Panc1 (cell line): ENCODE data around the gene SMC3. TPM values are rescaled to one million over a fixed set of nuclear protein-coding genes. Genes with fewer than 3 reads are reported as not detected.

ENCODE experiments used
- ATAC-seq: fragments of 200-7000 bp; cut with Tn5 transposase; 2 replicates; pipeline ENCODE4 v1.9.1; 2020; ENCODE audit warnings: mild to moderate bottlenecking, moderate library complexity
- BruUV-seq: library from RNA; stranded (reverse); fragments of 400-500 nt; replicated peaks from 2 replicates; lab custom pipeline; 2021; lab: Mats Ljungman, UMichigan
- CTCF ChIA-PET: fragments of 300-600 bp; sonication (Branson Sonifier 250); formaldehyde crosslinking; loops from one replicate; lab custom pipeline; 2022; ENCODE audit warnings: antibody characterized with exemption; lab: Charles Lee
- POLR2A ChIA-PET: fragments of 300-600 bp; sonication (Branson Sonifier 250); formaldehyde crosslinking; loops from one replicate; lab custom pipeline; 2022; ENCODE audit warnings: antibody characterized with exemption; lab: Charles Lee
- DNase-seq: peaks from one replicate; pipeline ENCODE4 v3.0.0-alpha.2; 2010; ENCODE audit warnings: low read depth, low spot score
- H3K27ac ChIP-seq: 2 replicates; pipeline ENCODE4 v1.5.1; 2011; ENCODE audit warnings: mild to moderate bottlenecking, low read length, inconsistent platforms
- H3K27me3 ChIP-seq: fragments of 200-500 bp; sonication (Bioruptor generic); 2 replicates; pipeline ENCODE4 v1.6.0; 2014; ENCODE audit warnings: low read length, inconsistent platforms; ENCODE audit not compliant: control insufficient read depth, insufficient read depth
- H3K36me3 ChIP-seq: fragments of 200-500 bp; sonication (Bioruptor generic); 2 replicates; pipeline ENCODE4 v1.5.1; 2014; ENCODE audit warnings: inconsistent platforms, mild to moderate bottlenecking, low read length, moderate library complexity; ENCODE audit not compliant: control insufficient read depth, insufficient read depth
- H3K4me1 ChIP-seq: 2 replicates; pipeline ENCODE4 v1.5.1; 2011; ENCODE audit warnings: inconsistent platforms, mild to moderate bottlenecking, low read length, moderate library complexity; ENCODE audit not compliant: control insufficient read depth, insufficient read depth
- H3K4me3 ChIP-seq, 2 experiments: 2 replicates each; pipeline ENCODE4 v1.5.1; 2011 to 2012; ENCODE audit warnings: low read depth in 2 of 2, low read length in 2 of 2, mild to moderate bottlenecking in 2 of 2, inconsistent platforms in 1 of 2, moderate library complexity in 1 of 2
- H3K9me3 ChIP-seq: fragments of 200-500 bp; sonication (Bioruptor generic); 2 replicates; pipeline ENCODE4 v1.5.1; 2014; ENCODE audit warnings: low read depth, mild to moderate bottlenecking, inconsistent platforms, low read length, moderate library complexity; ENCODE audit not compliant: control insufficient read depth, insufficient read depth
- POLR2AphosphoS5 ChIP-seq: IDR thresholded peaks from 2 replicates; pipeline ENCODE4 v1.6.1; 2012; ENCODE audit warnings: mild to moderate bottlenecking, low read depth, low read length, moderate library complexity
- SIN3A ChIP-seq: IDR thresholded peaks from 2 replicates; pipeline ENCODE4 v1.6.1; 2012; ENCODE audit warnings: low read depth, mild to moderate bottlenecking, low read length, moderate library complexity, borderline replicate concordance; ENCODE audit not compliant: insufficient read depth
- TCF7L2 ChIP-seq: IDR thresholded peaks from 2 replicates; pipeline ENCODE4 v1.6.1; 2011; ENCODE audit warnings: mild to moderate bottlenecking, low read depth, low read length, inconsistent platforms
- in situ Hi-C: cut with HindIII; loops from 2 replicates; pipeline ENCODE4 v1.10.0; 2016; ENCODE audit warnings: low sequenced_read_pairs, low pct_unique_long_range_greater_than_20kb
- intact Hi-C: fragments of 100-400 bp; cut with micrococcal nuclease; formaldehyde crosslinking; loops from one replicate; pipeline ENCODE4 v1.10.0; 2022; ENCODE audit not compliant: unreplicated experiment
- total RNA-seq: library from RNA; stranded (reverse); gene quantifications from one replicate; pipeline ENCODE4 v1.2.1, GENCODE V29; 2021; ENCODE audit not compliant: unreplicated experiment
- TF ChIP-seq, protein P1 (sequence below): fragments of 450-650 bp; IDR thresholded peaks from 2 replicates; pipeline ENCODE4 v1.5.1; 2017; ENCODE audit warnings: mild to moderate bottlenecking
- TF ChIP-seq, protein P2 (sequence below), 2 experiments: IDR thresholded peaks; 2 replicates each; pipeline ENCODE4 v1.6.1; 2011 to 2012; ENCODE audit warnings: low read depth in 2 of 2, control low read depth in 1 of 2, low read length in 1 of 2, mild to moderate bottlenecking in 1 of 2, moderate library complexity in 1 of 2; ENCODE audit not compliant: insufficient read depth in 1 of 2

The SMC3 gene
- total RNA-seq, 1 experiment from 2014 or later, result 71.2 TPM

GRCh38 chr10:110632591-110633215 is 65.2 kb downstream of the SMC3 start:
- no peaks in the 10 kb centered on the region for H3K36me3 ChIP-seq
- H3K27me3 ChIP-seq, result no peaks in the 10 kb centered on the region; the same call in 1 of the 2 replicates
- CTCF ChIA-PET, result no interaction called here
- ATAC-seq (no peak), DNase-seq (no peak)
- intact Hi-C loops, result no loop called here
- TF ChIP-seq SIN3A (no peak), TCF7L2 (no peak), POLR2AphosphoS5 (no peak)
- TF ChIP-seq, protein P1, sequence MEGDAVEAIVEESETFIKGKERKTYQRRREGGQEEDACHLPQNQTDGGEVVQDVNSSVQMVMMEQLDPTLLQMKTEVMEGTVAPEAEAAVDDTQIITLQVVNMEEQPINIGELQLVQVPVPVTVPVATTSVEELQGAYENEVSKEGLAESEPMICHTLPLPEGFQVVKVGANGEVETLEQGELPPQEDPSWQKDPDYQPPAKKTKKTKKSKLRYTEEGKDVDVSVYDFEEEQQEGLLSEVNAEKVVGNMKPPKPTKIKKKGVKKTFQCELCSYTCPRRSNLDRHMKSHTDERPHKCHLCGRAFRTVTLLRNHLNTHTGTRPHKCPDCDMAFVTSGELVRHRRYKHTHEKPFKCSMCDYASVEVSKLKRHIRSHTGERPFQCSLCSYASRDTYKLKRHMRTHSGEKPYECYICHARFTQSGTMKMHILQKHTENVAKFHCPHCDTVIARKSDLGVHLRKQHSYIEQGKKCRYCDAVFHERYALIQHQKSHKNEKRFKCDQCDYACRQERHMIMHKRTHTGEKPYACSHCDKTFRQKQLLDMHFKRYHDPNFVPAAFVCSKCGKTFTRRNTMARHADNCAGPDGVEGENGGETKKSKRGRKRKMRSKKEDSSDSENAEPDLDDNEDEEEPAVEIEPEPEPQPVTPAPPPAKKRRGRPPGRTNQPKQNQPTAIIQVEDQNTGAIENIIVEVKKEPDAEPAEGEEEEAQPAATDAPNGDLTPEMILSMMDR, result no peak
- TF ChIP-seq, protein P2, sequence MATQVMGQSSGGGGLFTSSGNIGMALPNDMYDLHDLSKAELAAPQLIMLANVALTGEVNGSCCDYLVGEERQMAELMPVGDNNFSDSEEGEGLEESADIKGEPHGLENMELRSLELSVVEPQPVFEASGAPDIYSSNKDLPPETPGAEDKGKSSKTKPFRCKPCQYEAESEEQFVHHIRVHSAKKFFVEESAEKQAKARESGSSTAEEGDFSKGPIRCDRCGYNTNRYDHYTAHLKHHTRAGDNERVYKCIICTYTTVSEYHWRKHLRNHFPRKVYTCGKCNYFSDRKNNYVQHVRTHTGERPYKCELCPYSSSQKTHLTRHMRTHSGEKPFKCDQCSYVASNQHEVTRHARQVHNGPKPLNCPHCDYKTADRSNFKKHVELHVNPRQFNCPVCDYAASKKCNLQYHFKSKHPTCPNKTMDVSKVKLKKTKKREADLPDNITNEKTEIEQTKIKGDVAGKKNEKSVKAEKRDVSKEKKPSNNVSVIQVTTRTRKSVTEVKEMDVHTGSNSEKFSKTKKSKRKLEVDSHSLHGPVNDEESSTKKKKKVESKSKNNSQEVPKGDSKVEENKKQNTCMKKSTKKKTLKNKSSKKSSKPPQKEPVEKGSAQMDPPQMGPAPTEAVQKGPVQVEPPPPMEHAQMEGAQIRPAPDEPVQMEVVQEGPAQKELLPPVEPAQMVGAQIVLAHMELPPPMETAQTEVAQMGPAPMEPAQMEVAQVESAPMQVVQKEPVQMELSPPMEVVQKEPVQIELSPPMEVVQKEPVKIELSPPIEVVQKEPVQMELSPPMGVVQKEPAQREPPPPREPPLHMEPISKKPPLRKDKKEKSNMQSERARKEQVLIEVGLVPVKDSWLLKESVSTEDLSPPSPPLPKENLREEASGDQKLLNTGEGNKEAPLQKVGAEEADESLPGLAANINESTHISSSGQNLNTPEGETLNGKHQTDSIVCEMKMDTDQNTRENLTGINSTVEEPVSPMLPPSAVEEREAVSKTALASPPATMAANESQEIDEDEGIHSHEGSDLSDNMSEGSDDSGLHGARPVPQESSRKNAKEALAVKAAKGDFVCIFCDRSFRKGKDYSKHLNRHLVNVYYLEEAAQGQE (IDR thresholded peaks at IDR 0.05; ENCODE audit: insufficient read depth in 1 of 2, low read depth in 2 of 2, low read length in 1 of 2), result no peak
- H3K9me3 ChIP-seq, result no peaks in the 10 kb centered on the region
- no peaks in the 10 kb centered on the region for H3K4me1 ChIP-seq
- in situ Hi-C loops, result no loop called here
- H3K4me3 ChIP-seq, result no peak overlapping the region
- no TSS peak for BruUV-seq
- H3K27ac ChIP-seq, result no peak overlapping the region
- POLR2A ChIA-PET, result no interaction called here

- POLR2A ChIA-PET, result no interaction called here
- CTCF ChIA-PET, result no interaction called here
- no peak for ATAC-seq
- H3K9me3 ChIP-seq, result no peaks in the 10 kb centered on the region
- intact Hi-C loops (no loop called here), in situ Hi-C loops (no loop called here)
- H3K4me1 ChIP-seq, result no peaks in the 10 kb centered on the region
- TF ChIP-seq SIN3A (no peak), TCF7L2 (no peak), POLR2AphosphoS5 (no peak)
- TF ChIP-seq, protein P1, result no peak
- TF ChIP-seq, protein P2 (IDR thresholded peaks at IDR 0.05; ENCODE audit: insufficient read depth in 1 of 2, low read depth in 2 of 2, low read length in 1 of 2), result no peak
- DNase-seq, result no peak
- no peaks in the 10 kb centered on the region for H3K36me3 ChIP-seq
- H3K27me3 ChIP-seq, result no peaks in the 10 kb centered on the region; the same call in 1 of the 2 replicates
- H3K27ac ChIP-seq, result no peak overlapping the region
- H3K4me3 ChIP-seq, result no peak overlapping the region
- BruUV-seq, result no TSS peak
Measured at GRCh38 chr10:110634527-110635209, 67.2 kb downstream of the SMC3 start.
